Astrocyte (in vitro differentiated cells and primary cell): ENCODE results near the gene LRRC7. TPM values are rescaled to one million over a fixed set of nuclear protein-coding genes. Genes with fewer than 3 reads are reported as not detected.

ENCODE experiments used
- DNase-seq: peaks from one replicate; pipeline ENCODE4 v3.0.0-alpha.2; 2010; ENCODE audit warnings: low read depth
- FAIRE-seq: peaks from 2 replicates; lab custom pipeline; 2011; peaks lifted over from hg19 to GRCh38; lab: Jason Lieb, UNC
- H2AFZ ChIP-seq: 2 replicates; pipeline ENCODE4 v1.6.0; 2012; ENCODE audit warnings: low read depth, low read length, inconsistent platforms
- H3K27ac ChIP-seq: 2 replicates; pipeline ENCODE4 v1.5.1; 2011; ENCODE audit warnings: low read depth, low read length, inconsistent platforms
- H3K27me3 ChIP-seq: 2 replicates; pipeline ENCODE4 v1.6.0; 2011; ENCODE audit warnings: low read length, inconsistent platforms; ENCODE audit not compliant: insufficient read depth
- H3K36me3 ChIP-seq: 2 replicates; pipeline ENCODE4 v1.5.1; 2011; ENCODE audit warnings: low read length, inconsistent platforms; ENCODE audit not compliant: insufficient read depth
- H3K4me1 ChIP-seq: 2 replicates; pipeline ENCODE4 v1.5.1; 2011; ENCODE audit warnings: low read length, inconsistent platforms; ENCODE audit not compliant: insufficient read depth
- H3K4me2 ChIP-seq: 2 replicates; pipeline ENCODE4 v1.6.0; 2012; ENCODE audit warnings: low read length, inconsistent platforms
- H3K4me3 ChIP-seq: 2 replicates; pipeline ENCODE4 v1.5.1; 2011; ENCODE audit warnings: low read depth, mild to moderate bottlenecking, low read length, inconsistent platforms; ENCODE audit not compliant: insufficient read depth
- H3K79me2 ChIP-seq: 2 replicates; pipeline ENCODE4 v1.6.0; 2012; ENCODE audit warnings: mild to moderate bottlenecking, low read length, inconsistent platforms; ENCODE audit not compliant: insufficient read depth
- H3K9ac ChIP-seq: 2 replicates; pipeline ENCODE4 v1.6.0; 2012; ENCODE audit warnings: mild to moderate bottlenecking, low read length, inconsistent platforms
- H3K9me3 ChIP-seq: 2 replicates; pipeline ENCODE4 v1.5.1; 2012; ENCODE audit warnings: low read depth, mild to moderate bottlenecking, low read length, inconsistent platforms; ENCODE audit not compliant: insufficient read depth
- H4K20me1 ChIP-seq: 2 replicates; pipeline ENCODE4 v1.6.0; 2012; ENCODE audit warnings: low read length, inconsistent platforms; ENCODE audit not compliant: insufficient read depth
- H3K27ac Mint-ChIP-seq: one replicate; pipeline ENCODE4 v1.8.0; 2021; ENCODE audit warnings: mild to moderate bottlenecking, mixed read lengths; ENCODE audit not compliant: unreplicated experiment
- H3K27me3 Mint-ChIP-seq: one replicate; pipeline ENCODE4 v1.8.0; 2021; ENCODE audit warnings: low read depth, mixed read lengths; ENCODE audit not compliant: unreplicated experiment
- H3K36me3 Mint-ChIP-seq: one replicate; pipeline ENCODE4 v1.8.0; 2021; ENCODE audit warnings: low read depth, mixed read lengths; ENCODE audit not compliant: unreplicated experiment
- H3K4me1 Mint-ChIP-seq: one replicate; pipeline ENCODE4 v1.8.0; 2021; ENCODE audit warnings: low read depth, mixed read lengths; ENCODE audit not compliant: unreplicated experiment
- H3K4me3 Mint-ChIP-seq: one replicate; pipeline ENCODE4 v1.8.0; 2021; ENCODE audit warnings: mild to moderate bottlenecking, moderate library complexity, mixed read lengths; ENCODE audit not compliant: unreplicated experiment
- H3K9me3 Mint-ChIP-seq: one replicate; pipeline ENCODE4 v1.8.0; 2021; ENCODE audit warnings: mild to moderate bottlenecking, mixed read lengths; ENCODE audit not compliant: unreplicated experiment
- EZH2 ChIP-seq: IDR thresholded peaks from 2 replicates; pipeline ENCODE4 v1.6.1; 2012; ENCODE audit warnings: mild to moderate bottlenecking, low read length, inconsistent platforms; ENCODE audit not compliant: insufficient read depth
- total RNA-seq: library from RNA; stranded (reverse); gene quantifications from 2 replicates; pipeline ENCODE4 v1.2.1, GENCODE V29; 2021
- TF ChIP-seq, protein P1 (sequence below): IDR thresholded peaks from 2 replicates; pipeline ENCODE4 v1.5.1; 2011; ENCODE audit warnings: low read depth, mild to moderate bottlenecking, inconsistent platforms, low read length, moderate library complexity; ENCODE audit not compliant: insufficient read depth

Gene LRRC7
- total RNA-seq, 1 donor from 2014 or later = 0.27 TPM

DNA sequence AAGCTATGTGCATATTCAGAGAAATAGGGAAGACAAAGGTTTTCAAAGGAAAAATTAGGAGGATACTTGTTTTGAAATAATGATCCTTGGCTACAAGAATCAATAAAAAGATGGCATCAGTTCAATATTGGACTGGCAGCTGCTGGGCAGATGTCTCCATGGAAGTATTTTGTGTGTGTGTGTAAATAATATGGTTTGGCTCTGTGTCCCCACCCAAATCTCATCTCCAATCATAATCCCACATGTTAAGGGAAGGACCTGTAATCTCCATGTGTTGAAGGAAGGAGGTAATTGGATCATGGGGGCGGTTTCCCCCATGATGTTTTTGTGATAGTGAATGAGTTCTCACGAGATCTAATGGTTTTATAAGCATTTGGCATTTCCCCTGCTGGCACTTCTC is 40.4 kb upstream of the LRRC7 start:
- Mint-ChIP-seq H3K27me3 (no peaks in the 10 kb centered on the region), H3K36me3 (no peaks in the 10 kb centered on the region), H3K4me1 (peaks cover 25% of the 10 kb centered on the region), H3K27ac (no peak overlapping the region), H3K9me3 (no peaks in the 10 kb centered on the region), H3K4me3 (no peak overlapping the region)
- Histone ChIP-seq H2AFZ (no peak overlapping the region), H3K4me3 (no peak overlapping the region), H3K79me2 (no peaks in the 10 kb centered on the region), H3K4me2 (no peak overlapping the region), H3K4me1 (peaks cover 19% of the 10 kb centered on the region), H3K36me3 (no peaks in the 10 kb centered on the region), H3K27ac (no peak overlapping the region), H3K9ac (no peak overlapping the region), H3K9me3 (no peaks in the 10 kb centered on the region), H4K20me1 (no peaks in the 10 kb centered on the region), H3K27me3 (no peaks in the 10 kb centered on the region)
- FAIRE-seq = no peak
- no peak for DNase-seq
- TF ChIP-seq, protein P1, sequence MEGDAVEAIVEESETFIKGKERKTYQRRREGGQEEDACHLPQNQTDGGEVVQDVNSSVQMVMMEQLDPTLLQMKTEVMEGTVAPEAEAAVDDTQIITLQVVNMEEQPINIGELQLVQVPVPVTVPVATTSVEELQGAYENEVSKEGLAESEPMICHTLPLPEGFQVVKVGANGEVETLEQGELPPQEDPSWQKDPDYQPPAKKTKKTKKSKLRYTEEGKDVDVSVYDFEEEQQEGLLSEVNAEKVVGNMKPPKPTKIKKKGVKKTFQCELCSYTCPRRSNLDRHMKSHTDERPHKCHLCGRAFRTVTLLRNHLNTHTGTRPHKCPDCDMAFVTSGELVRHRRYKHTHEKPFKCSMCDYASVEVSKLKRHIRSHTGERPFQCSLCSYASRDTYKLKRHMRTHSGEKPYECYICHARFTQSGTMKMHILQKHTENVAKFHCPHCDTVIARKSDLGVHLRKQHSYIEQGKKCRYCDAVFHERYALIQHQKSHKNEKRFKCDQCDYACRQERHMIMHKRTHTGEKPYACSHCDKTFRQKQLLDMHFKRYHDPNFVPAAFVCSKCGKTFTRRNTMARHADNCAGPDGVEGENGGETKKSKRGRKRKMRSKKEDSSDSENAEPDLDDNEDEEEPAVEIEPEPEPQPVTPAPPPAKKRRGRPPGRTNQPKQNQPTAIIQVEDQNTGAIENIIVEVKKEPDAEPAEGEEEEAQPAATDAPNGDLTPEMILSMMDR = no peak
- TF ChIP-seq EZH2 = no peak

- no peaks in the 10 kb centered on the region for H3K9me3 ChIP-seq
- H3K27me3 ChIP-seq = no peaks in the 10 kb centered on the region
- H3K4me3 ChIP-seq = no peak overlapping the region
- H3K36me3 ChIP-seq = no peaks in the 10 kb centered on the region
- TF ChIP-seq, protein P1 = no peak
- TF ChIP-seq EZH2 = no peak
- no peak overlapping the region for H3K27ac ChIP-seq
- Mint-ChIP-seq H3K4me3 (no peak overlapping the region), H3K4me1 (peaks cover 20% of the 10 kb centered on the region), H3K9me3 (no peaks in the 10 kb centered on the region), H3K36me3 (no peaks in the 10 kb centered on the region), H3K27me3 (no peaks in the 10 kb centered on the region), H3K27ac (no peak overlapping the region)
- H2AFZ ChIP-seq = no peak overlapping the region
- H3K4me1 ChIP-seq = peaks cover 11% of the 10 kb centered on the region
- DNase-seq = no peak
- H4K20me1 ChIP-seq = no peaks in the 10 kb centered on the region
- H3K79me2 ChIP-seq = no peaks in the 10 kb centered on the region
- H3K4me2 ChIP-seq = no peak overlapping the region
- FAIRE-seq = no peak
- H3K9ac ChIP-seq = no peak overlapping the region
These were observed 39.3 kb upstream of the LRRC7 start for GRCh38 chr1:69528376-69528775.

DNA sequence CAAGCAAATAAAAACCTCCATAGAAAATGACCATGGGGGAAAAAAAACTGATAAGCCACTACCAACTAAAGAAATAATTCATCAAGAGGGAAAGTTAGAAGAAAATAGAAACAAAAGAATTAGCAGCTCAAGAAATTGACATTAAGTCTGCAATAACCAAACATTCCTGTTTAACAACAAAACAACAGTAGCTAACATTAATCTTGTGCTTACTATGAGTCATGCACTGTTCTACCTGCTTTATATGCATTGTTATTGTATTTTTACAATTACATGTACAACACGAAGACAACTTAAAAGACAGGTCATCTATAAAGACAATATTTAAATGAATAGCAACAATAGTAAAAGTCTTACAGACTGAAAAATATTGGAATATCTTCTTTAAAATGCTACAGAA is 34.4 kb upstream of the LRRC7 start:
- Mint-ChIP-seq H3K36me3 (no peaks in the 10 kb centered on the region), H3K27ac (no peak overlapping the region), H3K4me3 (no peak overlapping the region), H3K4me1 (peaks cover 8% of the 10 kb centered on the region), H3K27me3 (no peaks in the 10 kb centered on the region), H3K9me3 (peaks cover 2% of the 10 kb centered on the region)
- Histone ChIP-seq H3K36me3 (no peaks in the 10 kb centered on the region), H2AFZ (no peak overlapping the region), H3K4me3 (no peak overlapping the region), H3K27me3 (no peaks in the 10 kb centered on the region), H4K20me1 (no peaks in the 10 kb centered on the region), H3K9ac (no peak overlapping the region), H3K79me2 (no peaks in the 10 kb centered on the region), H3K9me3 (no peaks in the 10 kb centered on the region), H3K4me2 (no peak overlapping the region), H3K27ac (no peak overlapping the region), H3K4me1 (no peaks in the 10 kb centered on the region)
- TF ChIP-seq, protein P1 = no peak
- no peak for TF ChIP-seq EZH2
- FAIRE-seq (no peak), DNase-seq (no peak)
